Erythroblast (primary cell): ENCODE results near the gene PRAMEF15.
"Not testable (repeated sequence)": the region's sequence is repeated elsewhere in the genome, so short reads cannot be mapped to it uniquely, and the experiment has no call there.

Experiments used
- GATA1 ChIP-seq: IDR thresholded peaks from 2 replicates; pipeline ENCODE4 v1.6.1; 2011; ENCODE audit warnings: low read depth, mild to moderate bottlenecking, control low read depth, low read length, moderate library complexity
- POLR2A ChIP-seq: IDR thresholded peaks from 2 replicates; pipeline ENCODE4 v1.6.1; 2011; ENCODE audit warnings: mild to moderate bottlenecking, low read length

DNA sequence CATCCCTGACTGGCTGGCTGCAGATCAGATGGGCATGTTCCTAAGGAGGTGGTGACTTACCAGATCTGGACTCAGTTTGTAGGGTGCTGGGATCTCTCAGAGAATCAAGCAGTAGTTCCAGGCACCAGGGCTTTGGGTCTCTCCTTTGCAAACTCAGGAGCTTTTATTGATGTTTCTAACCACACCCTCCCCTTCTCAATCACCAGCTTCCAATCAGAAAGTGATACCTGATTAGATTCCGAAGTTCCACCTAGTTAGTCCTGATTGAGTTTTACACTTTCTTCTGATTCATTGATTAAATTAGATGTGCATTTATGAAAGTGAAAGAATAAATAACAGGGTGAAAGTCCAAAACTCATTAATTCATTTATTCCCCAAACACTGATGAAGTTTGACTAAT, 30.3 kb upstream of the PRAMEF15 start, which contains the start of gene PRAMEF8:
- TF ChIP-seq POLR2A, GATA1: not testable (repeated sequence)
